HG03103 (cell line): ENCODE measurements around the gene DIP2C.
"Not testable (repeated sequence)": the region's sequence is repeated elsewhere in the genome, so short reads cannot be mapped to it uniquely, and the experiment has no call there.

Experiments used
- ATAC-seq: cut with Tn5 transposase; IDR thresholded peaks from one replicate; pipeline ENCODE4 v1.9.1; 2021; ENCODE audit warnings: low read depth; ENCODE audit not compliant: unreplicated experiment

Gene DIP2C

DNA sequence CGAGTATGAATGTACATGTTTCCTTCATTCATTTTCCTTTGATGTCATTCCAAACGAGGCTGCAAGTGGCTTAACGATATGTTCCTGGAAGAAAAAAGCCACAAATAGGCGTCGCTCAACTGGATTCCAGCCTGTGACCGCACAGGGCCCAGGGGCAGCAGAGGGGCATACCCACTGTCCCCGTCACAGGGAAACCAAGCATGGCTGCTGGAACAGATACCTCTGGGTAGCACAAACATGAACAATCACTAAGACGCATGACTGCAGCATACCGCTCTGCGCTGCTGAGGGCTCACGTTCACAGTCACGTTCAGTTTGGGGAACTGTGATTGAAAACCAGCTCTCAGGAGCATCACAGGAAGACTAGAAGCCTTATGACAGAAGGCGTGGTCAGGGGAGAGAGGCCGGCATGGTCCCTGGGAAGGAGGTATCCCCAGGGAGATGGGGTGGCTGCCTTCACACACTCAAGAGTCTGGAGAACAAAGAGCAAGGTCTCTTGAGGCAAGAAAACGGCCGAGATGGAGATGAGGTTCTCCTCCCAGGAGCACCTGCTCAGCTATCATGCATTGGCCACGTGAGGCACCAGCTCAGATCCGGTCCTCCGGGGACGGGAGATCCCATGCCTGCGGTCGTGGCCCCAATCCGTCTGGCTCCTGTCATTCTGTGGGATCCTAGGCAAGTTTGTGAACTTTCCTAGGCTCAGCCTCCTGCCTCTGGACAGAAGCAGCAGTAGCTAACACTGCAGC, 213.6 kb downstream of the DIP2C start:
- ATAC-seq, result no peak

DNA sequence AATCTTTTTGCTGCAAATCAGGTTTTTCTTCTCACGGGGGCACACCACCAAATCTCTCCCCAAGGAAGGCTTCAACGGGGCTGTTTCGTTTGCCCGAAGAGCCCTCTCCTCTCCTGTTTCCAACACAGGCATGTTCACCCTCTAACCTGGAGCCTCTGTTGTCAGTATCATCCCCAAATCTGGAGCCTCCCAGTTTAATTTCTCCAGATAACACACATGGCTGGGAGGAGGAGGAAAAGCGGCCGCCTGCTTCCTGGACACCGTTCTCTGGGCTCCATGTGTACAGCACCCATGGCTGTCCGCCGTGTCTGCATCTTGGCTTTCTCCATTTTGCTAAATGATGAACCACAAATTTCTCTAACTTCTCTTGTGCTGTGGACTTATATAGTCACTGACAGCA, 214.5 kb downstream of the DIP2C start:
- no peak for ATAC-seq

- no peak for ATAC-seq
Observed at GRCh38 chr10:474406-474805, 215.1 kb downstream of the DIP2C start.

GRCh38 chr10:472241-472910, 217.1 kb downstream of the DIP2C start:
- no peak for ATAC-seq

DNA sequence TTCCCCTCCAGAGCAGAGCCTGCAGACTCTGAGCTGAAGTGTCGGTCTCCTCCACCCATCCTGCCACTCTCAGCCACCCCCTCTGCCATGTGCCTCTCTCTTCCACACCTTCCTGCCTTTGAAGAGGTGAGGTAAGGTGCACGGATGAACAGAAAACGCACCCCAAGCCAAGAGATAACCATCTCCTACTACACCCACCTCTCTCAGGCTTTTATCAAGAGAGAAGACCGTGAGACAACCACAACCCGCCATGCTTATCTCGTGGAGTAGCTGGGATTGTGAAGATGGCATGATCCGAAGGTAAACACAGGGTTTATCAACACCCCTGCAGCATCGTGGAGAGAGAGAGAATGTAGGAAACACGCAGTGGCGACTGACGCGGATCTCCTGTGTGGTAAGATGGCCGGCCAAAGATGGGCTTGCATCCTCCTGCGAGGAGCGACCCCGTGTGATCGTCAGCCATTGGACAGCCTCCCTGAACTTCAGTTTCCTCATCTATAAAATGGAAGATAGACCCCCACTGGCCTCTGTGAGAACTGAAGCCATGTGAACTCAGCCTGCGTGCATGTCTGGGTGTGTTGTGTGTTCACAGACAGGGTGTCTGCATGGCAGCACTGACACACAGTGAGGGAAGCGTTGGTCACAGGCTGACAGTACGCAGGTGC, 219.0 kb downstream of the DIP2C start:
- no peak for ATAC-seq

- ATAC-seq, result no peak
Observed at GRCh38 chr10:469947-470338, 219.5 kb downstream of the DIP2C start.

- ATAC-seq, result no peak
Observed at GRCh38 chr10:459743-460142, 229.7 kb downstream of the DIP2C start.

GRCh38 chr10:458421-458851, 231.0 kb downstream of the DIP2C start:
- ATAC-seq, result no peak

GRCh38 chr10:456486-456885, 233.0 kb downstream of the DIP2C start:
- ATAC-seq, result no peak

GRCh38 chr10:454860-455259, 234.6 kb downstream of the DIP2C start:
- ATAC-seq, result no peak

- no peak for ATAC-seq
Observed at GRCh38 chr10:453647-454046, 235.8 kb downstream of the DIP2C start.

GRCh38 chr10:452512-453426, 236.7 kb downstream of the DIP2C start:
- no peak for ATAC-seq

GRCh38 chr10:451856-452255, 237.6 kb downstream of the DIP2C start:
- ATAC-seq, result no peak

- peak; percentile 98 for ATAC-seq
Observed at GRCh38 chr10:451021-451471, 238.4 kb downstream of the DIP2C start.

- no peak for ATAC-seq
Observed at GRCh38 chr10:450463-450862, 239.0 kb downstream of the DIP2C start.

DNA sequence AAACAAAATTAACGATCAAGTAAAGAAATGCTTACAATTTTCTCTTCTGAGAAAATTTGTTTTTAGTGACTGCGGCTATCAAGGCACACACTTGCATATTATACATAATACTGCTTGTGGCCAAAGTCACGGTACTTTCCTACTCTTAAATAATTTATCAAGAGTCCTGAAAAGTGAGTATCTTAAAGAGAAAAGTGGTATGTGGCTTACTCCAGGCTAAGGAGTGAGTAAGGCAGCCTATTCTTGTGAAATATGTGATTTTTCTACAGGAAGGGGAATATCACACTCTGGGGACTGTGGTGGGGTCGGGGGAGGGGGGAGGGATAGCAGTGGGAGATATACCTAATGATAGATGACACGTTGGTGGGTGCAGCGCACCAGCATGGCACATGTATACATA, 240.1 kb downstream of the DIP2C start:
- ATAC-seq, result not testable (repeated sequence)

GRCh38 chr10:443459-443858, 246.0 kb downstream of the DIP2C start:
- no peak for ATAC-seq

- ATAC-seq, result no peak
Observed at GRCh38 chr10:442209-442608, 247.3 kb downstream of the DIP2C start.

DNA sequence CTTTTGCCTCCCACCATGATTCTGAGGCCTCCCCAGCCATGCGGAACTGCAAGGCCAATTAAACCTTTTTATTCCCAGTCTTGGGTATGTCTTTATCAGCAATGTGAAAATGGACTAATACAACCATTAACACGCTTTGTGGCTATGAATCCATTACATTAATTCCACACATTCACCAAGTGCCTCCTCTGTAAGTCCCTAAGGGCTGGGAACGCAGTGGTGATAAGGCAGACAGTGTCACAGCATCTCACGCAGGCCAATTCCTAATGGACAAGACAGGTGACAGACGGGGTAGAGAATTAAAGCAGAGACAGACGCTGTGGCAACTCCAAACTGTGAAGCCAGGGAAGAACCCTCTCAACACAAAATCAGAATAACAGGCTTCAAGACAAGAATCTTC, 247.8 kb downstream of the DIP2C start:
- ATAC-seq, result no peak

DNA sequence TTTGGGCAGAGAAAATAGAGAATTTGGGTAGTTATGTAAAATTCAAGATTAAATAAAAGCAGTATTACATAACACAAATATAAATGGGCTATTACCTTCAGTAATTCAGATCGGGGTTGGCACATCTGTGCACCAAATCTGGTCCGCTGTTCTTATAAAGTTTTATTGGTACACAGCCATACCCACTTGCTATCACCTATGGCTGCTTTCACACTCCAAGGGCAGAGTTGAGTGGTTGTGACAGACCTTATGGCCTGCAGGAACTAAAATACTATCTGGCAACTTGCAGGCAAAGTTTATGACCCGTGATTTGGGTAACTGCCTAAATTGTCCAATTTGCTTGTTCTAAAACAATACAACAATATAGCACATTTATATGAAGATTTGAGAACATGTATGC, 249.3 kb downstream of the DIP2C start:
- ATAC-seq, result no peak
